K562 (cell line): ENCODE measurements around the gene SND1. TPM values are rescaled to one million over a fixed set of nuclear protein-coding genes. Genes with fewer than 3 reads are reported as not detected.

ENCODE experiments used
- ARID1B ChIP-seq: fragments of 450-650 bp; IDR thresholded peaks from 2 replicates; pipeline ENCODE4 v1.6.1; 2016; ENCODE audit warnings: antibody characterized with exemption, mild to moderate bottlenecking, inconsistent platforms
- CBFA2T2 ChIP-seq: fragments of 450-650 bp; conservative IDR thresholded peaks from 2 replicates; pipeline ENCODE4 v1.6.1; 2017; ENCODE audit warnings: mild to moderate bottlenecking
- E2F8 ChIP-seq: fragments of 450-650 bp; IDR thresholded peaks from 2 replicates; pipeline ENCODE4 v1.7.1; 2018; ENCODE audit warnings: mild to moderate bottlenecking, low read depth; ENCODE audit not compliant: partially characterized antibody
- FIP1L1 ChIP-seq: fragments of 200-400 bp; formaldehyde crosslinking; IDR thresholded peaks from 2 replicates; pipeline ENCODE4 v1.6.1; 2018; ENCODE audit warnings: mild to moderate bottlenecking, low read depth, low read length; ENCODE audit not compliant: poor library complexity, severe bottlenecking
- FOXA3 ChIP-seq, 2 experiments: fragments of 450-650 bp in 1 of 2; sonication (generic) in 1 of 2; formaldehyde crosslinking; IDR thresholded peaks in 1 of 2; conservative IDR thresholded peaks in 1 of 2; 2 replicates each; pipeline versions ENCODE4 v1.4.0 to v1.8.0; 2020 to 2022; ENCODE audit warnings: mild to moderate bottlenecking in 2 of 2, missing genetic modification reagents in 1 of 2
- HIVEP1 ChIP-seq: fragments of 250-450 bp; sonication (Bioruptor Pico); IDR thresholded peaks from 2 replicates; pipeline ENCODE4 v1.4.0; 2020; ENCODE audit warnings: mild to moderate bottlenecking
- LCOR ChIP-seq: sonication (generic); formaldehyde crosslinking; IDR thresholded peaks from 2 replicates; pipeline ENCODE4 v1.8.0; 2022; ENCODE audit warnings: mild to moderate bottlenecking, missing genetic modification reagents
- MAFK ChIP-seq: IDR thresholded peaks from 2 replicates; pipeline ENCODE4 v1.6.1; 2011; ENCODE audit warnings: low read length, improper control_type of control experiment
- NEUROD1 ChIP-seq: fragments of 150-350 bp; IDR thresholded peaks from 2 replicates; pipeline ENCODE4 v1.6.1; 2014; ENCODE audit warnings: borderline replicate concordance, low read length, low read depth; ENCODE audit not compliant: partially characterized antibody
- NR2C2 ChIP-seq, 2 experiments: fragments of 200-800 bp in 1 of 2; sonication (Bioruptor generic) in 1 of 2; sonication (generic) in 1 of 2; formaldehyde crosslinking in 1 of 2; IDR thresholded peaks; 2 replicates each; pipeline versions ENCODE4 v1.6.1 to v1.8.0; 2016 to 2022; ENCODE audit warnings: mild to moderate bottlenecking in 1 of 2, missing compliant biosample characterization in 1 of 2, missing genetic modification characterization in 1 of 2, missing genetic modification reagents in 1 of 2
- PCBP1 ChIP-seq: fragments of 200-400 bp; formaldehyde crosslinking; IDR thresholded peaks from 2 replicates; pipeline ENCODE4 v1.6.1; 2018; ENCODE audit warnings: mild to moderate bottlenecking, low read depth, low read length; ENCODE audit not compliant: poor library complexity, severe bottlenecking
- PCBP2 ChIP-seq: fragments of 200-400 bp; formaldehyde crosslinking; IDR thresholded peaks from 2 replicates; pipeline ENCODE4 v1.6.1; 2018; ENCODE audit warnings: low read length, low read depth, mild to moderate bottlenecking, moderate library complexity; ENCODE audit not compliant: poor library complexity, severe bottlenecking
- RERE ChIP-seq: sonication (generic); formaldehyde crosslinking; IDR thresholded peaks from 2 replicates; pipeline ENCODE4 v1.8.0; 2023; ENCODE audit warnings: missing genetic modification reagents, mild to moderate bottlenecking, borderline replicate concordance
- TCF15 ChIP-seq: fragments of 250-450 bp; sonication (Bioruptor Pico); IDR thresholded peaks from 2 replicates; pipeline ENCODE4 v1.8.0; 2022; ENCODE audit warnings: moderate library complexity, mild to moderate bottlenecking, inconsistent platforms
- THRAP3 ChIP-seq: fragments of 450-650 bp; IDR thresholded peaks from 2 replicates; pipeline ENCODE4 v1.6.1; 2016; ENCODE audit warnings: mild to moderate bottlenecking, inconsistent platforms, borderline replicate concordance
- XRCC4 ChIP-seq: IDR thresholded peaks from one replicate; pipeline ENCODE4 v1.6.1; 2011; ENCODE audit not compliant: insufficient read depth, insufficient read length; ENCODE audit errors: extremely low read depth
- ZBTB7A ChIP-seq: IDR thresholded peaks from 2 replicates; pipeline ENCODE4 v1.6.1; 2011; ENCODE audit warnings: low read depth, mild to moderate bottlenecking, low read length, moderate library complexity, borderline replicate concordance; ENCODE audit not compliant: control insufficient read depth
- ZNF324 ChIP-seq: fragments of 250-450 bp; sonication (Bioruptor Pico); IDR thresholded peaks from 2 replicates; pipeline ENCODE4 v1.4.0; 2020; ENCODE audit warnings: mild to moderate bottlenecking
- polyA plus RNA-seq, 8 experiments: library from polyadenylated mRNA; depleted of rRNA in 4 of 8; stranded (reverse) in 5 of 8; unstranded in 3 of 8; fragments of >200 nt; fragmentation: Nextera tagmentation in 2 of 8; fragmentation: Illumina TruSeq in 1 of 8; extraction: Ambion mirVana in 2 of 8; extraction: Trizol in 1 of 8; gene quantifications; 2 replicates each; pipeline versions ENCODE4 v1.2.1 to v1.2.3, GENCODE V29; 2011 to 2014; ENCODE audit warnings: inconsistent platforms in 1 of 8, missing spikeins in 1 of 8
- total RNA-seq, 7 experiments: library from RNA; depleted of rRNA in 6 of 7; stranded (reverse); fragments of >200 nt in 6 of 7; fragmentation: Illumina TruSeq in 2 of 7; extraction: Trizol in 2 of 7; gene quantifications; 2 replicates each; pipeline versions ENCODE4 v1.2.1 to v1.2.3, GENCODE V29; 2011 to 2021; ENCODE audit warnings: low replicate concordance in 1 of 7

The SND1 gene
- total and polyA plus RNA-seq, 9 of the 15 experiments (the other 6 are each of a cell fraction or from before 2014, with no cell fraction given): 46.5 to 307 (median 191) TPM

- TF ChIP-seq E2F8 (no peak), CBFA2T2 (peak; percentile 17; the same call in 1 of the 2 replicates), ZNF324 (no peak), NR2C2 (CRISPR knock-in tag; IDR thresholded peaks at IDR 0.05) (no peak), NR2C2 (tag; IDR thresholded peaks at IDR 0.05) (no peak), LCOR (no peak), HIVEP1 (CRISPR knock-in tag) (no peak), FIP1L1 (no peak), THRAP3 (0 out of 2 replicates have a peak, but pooled peaks have one; percentile 40), XRCC4 (no peak), ZBTB7A (no peak), FOXA3 (CRISPR knock-in tag; conservative IDR thresholded peaks at IDR 0.05 in 1 of 2, IDR thresholded peaks at IDR 0.05 in 1 of 2) (no peak), ARID1B (0 out of 2 replicates have a peak, but pooled peaks have one; percentile 19), PCBP2 (no peak), TCF15 (CRISPR knock-in tag) (no peak), NEUROD1 (no peak), RERE (CRISPR knock-in tag) (no peak), PCBP1 (no peak), MAFK (no peak)
Observed at GRCh38 chr7:127997226-127997922, 345.4 kb downstream of the SND1 start (continued).
